CD4-positive, alpha-beta T cell treated with Interleukin-6 at 100 ng/mL for 8 hours (primary cell): ENCODE measurements around the gene OGA.

Experiments
- DNase-seq: peaks from one replicate; pipeline ENCODE4 v3.0.0-alpha.2; 2020; ENCODE audit warnings: mixed read lengths, low spot score

OGA gene

GRCh38 chr10:101759309-101760247, 58.7 kb downstream of the OGA start:
- DNase-seq = no peak

GRCh38 chr10:101758858-101759257, 59.4 kb downstream of the OGA start:
- no peak for DNase-seq

GRCh38 chr10:101752241-101752640, 66.0 kb downstream of the OGA start:
- no peak for DNase-seq

- no peak for DNase-seq
These were observed 68.9 kb downstream of the OGA start for GRCh38 chr10:101749047-101750016.

- no peak for DNase-seq
These were observed 69.7 kb downstream of the OGA start for GRCh38 chr10:101748496-101748895.

GRCh38 chr10:101745074-101745696, 73.1 kb downstream of the OGA start:
- no peak for DNase-seq

GRCh38 chr10:101744267-101744666, 74.0 kb downstream of the OGA start:
- no peak for DNase-seq

- no peak for DNase-seq
These were observed 76.3 kb downstream of the OGA start for GRCh38 chr10:101741938-101742337.

- no peak for DNase-seq
These were observed 81.6 kb downstream of the OGA start for GRCh38 chr10:101736666-101737065.
